Measurements from ENCODE around the gene TPBGL.

- TF ChIP-seq REST (IDR thresholded peaks at IDR 0.05; ENCODE audit: unreplicated experiment) (no peak), CREB1 (CRISPR knock-in tag; IDR thresholded peaks at IDR 0.05; ENCODE audit: low read depth) (peak; percentile 59), CTCF (conservative IDR thresholded peaks at IDR 0.05; ENCODE audit: low read depth in 2 of 2) (peak; percentile 49 to 81), ZNF331 (CRISPR knock-in tag; IDR thresholded peaks at IDR 0.05; ENCODE audit: low read depth) (no peak), ETS1 (IDR thresholded peaks at IDR 0.05) (no peak)
These were observed 697 bp downstream of the TPBGL start for GRCh38 chr11:75241036-75241905.
